DMS114 treated with DMSO at 0.1 percent for 48 hours (cell line): ENCODE measurements around the gene TMEM9.
"Not testable (repeated sequence)": the region's sequence is repeated elsewhere in the genome, so short reads cannot be mapped to it uniquely, and the experiment has no call there.

ENCODE experiments used
- DNase-seq: peaks from one replicate; lab custom pipeline; 2025; ENCODE audit not compliant: unreplicated experiment; lab: John Stamatoyannopoulos, UW

Gene TMEM9

GRCh38 chr1:201173736-201174135 is 19.5 kb upstream of the TMEM9 start:
- no peak for DNase-seq

DNA sequence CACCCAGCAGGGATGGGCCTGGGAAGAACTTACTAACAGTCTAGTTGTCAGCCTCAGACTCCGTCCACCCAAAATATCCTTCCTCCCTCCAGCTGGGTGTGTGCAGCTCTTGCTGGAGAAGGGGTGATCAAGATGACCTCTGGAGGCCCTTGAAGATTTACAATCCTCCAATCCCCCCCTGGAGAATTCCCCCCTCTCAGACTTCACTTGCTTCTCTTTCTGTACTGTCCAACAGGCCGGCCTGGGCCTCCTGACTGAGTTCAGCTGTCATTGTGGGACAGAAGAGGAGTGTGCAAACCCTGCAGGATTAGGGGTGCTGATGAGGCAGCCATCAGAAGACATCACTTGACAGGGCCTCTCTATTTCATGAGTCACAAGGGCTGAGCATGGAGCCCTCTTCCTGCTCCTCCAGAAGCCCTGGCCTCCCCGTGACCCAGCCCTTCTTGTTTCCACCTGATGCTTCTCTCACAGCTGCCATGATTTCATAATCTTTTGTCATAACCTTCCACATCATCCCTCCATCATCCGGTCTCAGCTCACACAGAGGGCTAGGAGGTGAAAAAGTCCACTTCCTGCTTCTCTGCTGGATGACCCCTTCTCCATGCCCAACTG is 18.8 kb upstream of the TMEM9 start:
- DNase-seq = no peak

DNA sequence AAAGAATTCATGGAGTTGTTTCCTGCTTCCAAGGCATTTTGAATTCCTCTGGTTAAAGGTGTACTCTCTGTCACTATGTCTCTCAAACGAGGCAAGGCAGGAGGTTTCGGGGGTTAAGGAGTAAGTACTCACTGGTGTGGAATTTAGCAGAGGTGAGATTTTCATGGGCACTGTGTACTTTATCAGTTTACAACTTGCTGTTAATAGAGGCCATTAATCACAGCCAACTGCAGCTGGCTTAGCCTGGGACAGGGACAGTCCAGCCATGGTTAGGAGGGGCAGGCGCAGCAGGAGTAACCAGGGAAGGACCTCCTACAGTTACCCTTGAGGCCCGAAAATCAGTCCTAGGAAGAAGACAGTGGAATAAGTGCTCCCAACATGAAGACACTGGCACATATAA is 18.1 kb upstream of the TMEM9 start:
- no peak for DNase-seq

DNA sequence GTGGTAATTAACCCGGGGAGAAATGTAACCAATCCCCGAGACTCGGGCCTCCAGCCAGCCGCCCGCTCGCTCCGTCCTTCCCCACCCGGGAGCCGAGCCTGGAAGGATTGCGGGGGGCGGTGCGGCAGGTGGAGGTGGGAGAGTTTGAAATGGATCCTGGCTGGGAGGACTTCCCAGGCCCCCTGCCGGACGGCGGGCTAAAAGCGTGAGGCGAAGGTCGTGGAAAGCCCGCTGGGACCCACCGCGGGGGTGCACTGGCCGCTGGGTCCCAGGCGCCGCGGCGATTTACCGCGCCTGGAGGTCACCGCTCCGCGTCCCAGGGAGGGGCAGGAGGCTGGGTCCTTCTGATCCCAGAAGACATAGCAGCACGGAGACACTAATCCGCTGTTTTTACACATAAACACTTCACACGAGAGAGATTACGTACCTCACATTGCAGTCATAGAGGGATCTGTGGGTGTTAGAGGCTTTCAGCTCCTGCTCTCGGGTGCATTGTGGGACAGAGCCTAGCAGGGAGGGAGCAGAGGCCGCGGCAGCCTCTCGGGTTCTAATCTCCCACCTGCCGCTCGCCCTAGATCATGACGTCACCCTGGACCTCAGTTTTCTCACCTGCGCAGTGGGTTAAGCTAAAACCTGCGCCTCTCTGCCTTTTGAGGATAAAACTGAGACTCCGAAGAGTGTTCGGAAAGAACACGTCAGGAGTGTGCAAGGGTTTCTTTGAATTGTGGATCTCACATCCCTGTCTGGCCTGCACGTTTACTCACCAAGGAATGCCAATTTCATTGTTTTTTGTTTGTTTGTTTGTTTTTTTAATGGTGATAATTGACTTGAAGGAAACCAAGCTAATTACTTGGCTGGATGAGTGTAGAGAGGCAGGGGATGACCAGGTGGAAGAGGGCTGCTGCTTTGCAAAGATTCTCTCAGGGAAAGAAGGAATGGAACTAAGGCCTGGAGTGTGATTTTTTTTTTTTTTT is 17.1 kb upstream of the TMEM9 start:
- DNase-seq = peak; percentile 49

- peak; percentile 82 for DNase-seq
Observed at GRCh38 chr1:201170533-201171062, 16.3 kb upstream of the TMEM9 start.

DNA sequence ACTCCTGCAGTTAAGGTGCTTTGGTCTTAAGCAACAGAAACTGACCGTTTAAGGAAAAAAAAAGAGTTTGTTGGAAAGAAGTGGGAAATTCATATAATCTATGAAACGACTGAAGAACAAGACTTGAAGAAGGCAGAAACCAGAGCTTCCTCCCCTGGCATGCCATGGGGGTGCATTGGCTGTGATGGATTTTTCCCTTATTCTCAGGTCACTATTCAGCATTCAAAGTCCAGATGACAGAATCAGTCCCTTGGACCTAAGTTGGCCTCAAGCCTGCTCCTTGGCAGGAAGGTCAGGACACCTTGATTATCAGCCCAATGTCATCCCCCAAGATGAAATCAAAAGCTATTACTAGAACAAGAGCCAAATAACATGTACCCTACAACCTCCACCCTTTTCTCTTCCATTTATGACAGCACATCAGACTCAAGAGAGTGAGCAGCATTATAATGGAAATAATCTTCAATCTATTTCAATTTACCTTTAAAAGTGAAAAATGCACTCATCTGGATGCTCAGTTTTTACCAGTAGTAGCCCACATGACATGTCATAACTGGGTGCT is 15.8 kb upstream of the TMEM9 start:
- DNase-seq = no peak

GRCh38 chr1:201169203-201169602 is 14.9 kb upstream of the TMEM9 start:
- DNase-seq = no peak

- no peak for DNase-seq
Observed at GRCh38 chr1:201167041-201167991, 13.0 kb upstream of the TMEM9 start.

DNA sequence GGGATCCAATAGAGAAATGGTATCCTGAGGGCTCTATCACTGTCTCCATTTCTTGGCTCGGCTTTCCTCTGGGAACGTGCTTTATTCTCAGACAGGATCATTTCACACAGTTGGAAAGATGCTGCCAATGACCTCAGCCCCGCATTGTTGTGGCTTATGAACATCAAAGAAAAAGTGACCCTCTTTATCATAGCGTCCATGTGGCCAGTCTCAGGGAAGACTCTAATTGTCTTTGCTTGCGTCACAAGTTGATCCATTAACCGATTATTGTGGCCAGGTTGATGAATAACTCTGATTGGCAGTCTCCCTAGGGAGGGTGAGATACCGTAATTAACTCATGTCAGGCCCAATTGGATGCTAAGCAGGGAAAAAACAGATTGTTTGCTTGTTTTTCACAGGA is 10.4 kb upstream of the TMEM9 start:
- DNase-seq = no peak

DNA sequence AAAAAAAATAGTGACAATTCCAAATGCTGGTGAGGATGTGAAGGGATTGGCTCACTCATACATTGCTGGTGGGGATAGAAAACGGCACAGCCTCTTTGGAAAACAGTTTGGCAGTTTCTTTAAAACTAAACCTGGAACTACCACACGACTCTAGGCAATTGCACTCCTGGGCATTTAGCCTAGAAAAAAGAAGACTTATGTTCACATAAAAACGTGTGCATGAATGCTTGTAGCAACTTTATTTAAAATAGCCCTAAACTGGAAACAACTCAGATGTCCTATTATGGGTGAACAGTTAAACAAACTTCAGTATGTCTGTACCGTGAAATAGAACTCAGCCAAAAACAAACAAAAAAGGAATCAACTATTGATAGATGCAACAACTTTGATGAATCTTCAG is 9.4 kb upstream of the TMEM9 start:
- no peak for DNase-seq

GRCh38 chr1:201163036-201163435 is 8.8 kb upstream of the TMEM9 start:
- DNase-seq = not testable (repeated sequence)

DNA sequence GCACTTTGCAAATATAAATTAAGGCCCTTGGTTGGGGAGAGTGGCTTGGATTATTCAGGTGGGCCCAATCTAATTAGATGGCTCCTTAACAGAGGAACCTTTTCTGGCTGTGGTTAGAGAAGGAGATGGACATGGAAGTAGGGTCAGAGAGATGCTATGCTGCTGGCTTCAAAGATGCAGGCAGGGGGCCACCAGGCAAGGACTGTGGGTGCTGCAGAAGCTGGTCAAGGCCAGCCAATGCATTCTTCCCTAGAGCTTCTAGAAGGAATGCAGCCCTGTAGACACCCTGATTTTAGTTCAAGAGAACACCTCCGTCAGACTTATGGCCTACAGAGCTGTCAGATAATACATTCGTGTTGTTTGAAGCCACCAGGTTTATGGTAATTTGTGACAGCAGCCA is 3.7 kb upstream of the TMEM9 start:
- DNase-seq = no peak

GRCh38 chr1:201156819-201157218 is 2.5 kb upstream of the TMEM9 start:
- DNase-seq = no peak

DNA sequence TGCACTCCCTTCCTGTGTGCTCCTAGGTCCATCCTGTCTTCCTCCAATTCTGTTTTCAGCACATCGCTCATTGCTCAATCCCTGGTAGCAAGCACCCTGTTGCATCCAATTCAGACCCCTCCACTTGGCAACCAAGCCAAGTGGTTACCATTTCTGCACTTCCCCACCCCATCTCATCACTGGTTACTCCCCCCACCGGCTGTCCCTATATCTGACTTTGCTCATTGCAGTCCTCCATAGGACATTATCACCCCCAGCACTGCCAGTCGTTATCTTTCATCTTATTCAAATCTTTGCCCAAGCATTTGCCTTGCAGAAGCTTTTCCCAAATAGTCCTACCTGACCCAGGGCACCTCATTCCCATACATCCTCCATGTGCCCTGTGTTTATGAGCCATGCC is 2.1 kb upstream of the TMEM9 start:
- DNase-seq = no peak

GRCh38 chr1:201155354-201155753 is 1.1 kb upstream of the TMEM9 start:
- no peak for DNase-seq

- DNase-seq = peak; percentile 53
Observed at GRCh38 chr1:201153474-201154388, 543 bp downstream of the TMEM9 start.

- DNase-seq = no peak
Observed at GRCh38 chr1:201149400-201149799, 4.9 kb downstream of the TMEM9 start.

DNA sequence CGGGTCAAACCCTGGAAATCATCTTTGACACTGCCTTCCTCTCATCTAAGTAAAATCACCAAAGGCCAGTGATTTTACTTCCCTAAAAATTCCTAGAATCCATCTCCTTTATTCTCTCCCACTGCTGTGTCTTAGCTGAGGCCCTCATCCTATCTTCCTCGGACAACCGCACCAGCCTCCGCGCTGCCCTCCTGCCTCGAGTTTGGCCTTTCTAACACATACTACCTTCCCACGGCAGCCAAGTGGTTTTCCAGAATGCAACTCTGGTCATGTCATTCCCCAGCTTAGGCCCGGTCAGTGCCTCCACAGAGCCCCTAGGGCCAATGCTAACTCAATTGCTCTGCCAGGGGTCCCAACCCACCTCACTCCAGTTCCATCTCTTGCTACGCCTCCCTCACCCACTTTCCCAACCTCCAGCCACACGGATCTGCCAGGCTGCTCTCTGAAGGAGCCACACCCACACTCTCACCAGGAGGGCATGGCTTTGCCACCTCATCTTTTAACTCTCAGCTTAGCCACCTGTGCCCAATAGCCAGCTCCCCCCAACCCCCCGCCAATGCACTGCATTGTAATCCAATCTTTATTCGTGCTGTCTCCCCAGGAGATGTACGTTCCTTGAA is 6.8 kb downstream of the TMEM9 start:
- DNase-seq = no peak
